Thoracic aorta (tissue), 2 donors: ENCODE data around the gene UTY. TPM values are rescaled to one million over a fixed set of nuclear protein-coding genes. Genes with fewer than 3 reads are reported as not detected.

Experiments used
- ATAC-seq: fragments of 150-250 bp; one replicate; pipeline ENCODE4 v1.8.0; 2017; ENCODE audit warnings: low read depth; ENCODE audit not compliant: insufficient number of reproducible peaks, low FRiP score
- DNase-seq: peaks from one replicate; pipeline ENCODE4 v3.0.0-alpha.2; 2020; ENCODE audit warnings: low spot score
- H3K27ac ChIP-seq, 2 donors: fragments of 200-600 bp; sonication (generic); 1 replicate in 1 of 2; 2 replicates in 1 of 2; pipeline ENCODE4 v1.5.1; 2016; ENCODE audit warnings: mild to moderate bottlenecking in 2 of 2, moderate library complexity in 2 of 2
- H3K27me3 ChIP-seq: fragments of 200-600 bp; sonication (generic); replicated peaks from 2 replicates; pipeline ENCODE4 v1.6.0; 2016; ENCODE audit warnings: mild to moderate bottlenecking; ENCODE audit not compliant: insufficient read depth
- H3K36me3 ChIP-seq: fragments of 200-600 bp; sonication (generic); one replicate; pipeline ENCODE4 v1.5.1; 2016
- H3K4me1 ChIP-seq, 2 donors: fragments of 200-600 bp; sonication (generic); 1 replicate in 1 of 2; 2 replicates in 1 of 2; pipeline versions ENCODE4 v1.5.1 to v1.6.0; 2016; ENCODE audit warnings: low read depth in 2 of 2, mild to moderate bottlenecking in 1 of 2; ENCODE audit not compliant: control insufficient read depth in 1 of 2
- H3K4me3 ChIP-seq: fragments of 200-600 bp; sonication (generic); 2 replicates; pipeline ENCODE4 v1.5.1; 2016; ENCODE audit warnings: mild to moderate bottlenecking
- H3K9me3 ChIP-seq: fragments of 200-600 bp; sonication (generic); 2 replicates; pipeline ENCODE4 v1.5.1; 2016
- CTCF ChIP-seq: fragments of 200-600 bp; sonication (generic); IDR thresholded peaks from one replicate; pipeline ENCODE4 v1.5.1; 2019; ENCODE audit warnings: antibody characterized with exemption
- total RNA-seq, 2 donors: library from RNA; depleted of rRNA; stranded (reverse); fragments of >200 nt; gene quantifications; one replicate each; pipeline versions ENCODE4 v1.1.0 to v1.2.3, GENCODE V29; 2016

The UTY gene
- total RNA-seq, 2 donors from 2014 or later = 20.3 to 58.1 TPM

GRCh38 chrY:13307959-13308358 lies 171.9 kb downstream of the UTY start:
- Histone ChIP-seq H3K27me3 (no peaks in the 10 kb centered on the region), H3K27ac (no peak overlapping the region), H3K36me3 (no peaks in the 10 kb centered on the region), H3K4me1 (no peaks in the 10 kb centered on the region), H3K9me3 (no peaks in the 10 kb centered on the region), H3K4me3 (no peak overlapping the region)
- TF ChIP-seq CTCF = no peak
- DNase-seq (no peak), ATAC-seq (no peak)

DNA sequence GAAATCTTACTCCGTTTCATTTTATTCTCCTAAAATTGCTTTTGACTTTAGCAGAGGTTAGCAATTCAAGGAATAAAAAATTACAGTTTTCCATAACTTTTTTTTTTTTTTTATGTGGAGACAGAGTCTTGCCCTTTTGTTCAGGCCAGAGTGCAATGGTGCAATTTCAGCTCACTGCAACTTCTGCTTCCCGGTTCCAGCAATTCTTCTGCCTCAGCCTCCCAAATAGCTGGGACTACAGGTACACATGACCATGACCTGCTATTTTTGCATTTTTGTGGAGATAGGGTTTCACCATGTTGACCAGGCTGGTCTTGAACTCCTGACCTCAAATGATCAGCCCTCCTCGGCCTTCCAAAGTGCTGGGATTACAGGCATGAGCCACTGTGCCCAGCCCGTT lies 179.0 kb downstream of the UTY start:
- Histone ChIP-seq H3K36me3 (no peaks in the 10 kb centered on the region), H3K4me3 (no peak overlapping the region), H3K27me3 (no peaks in the 10 kb centered on the region), H3K27ac (no peak overlapping the region), H3K9me3 (no peaks in the 10 kb centered on the region), H3K4me1 (no peaks in the 10 kb centered on the region)
- no peak for TF ChIP-seq CTCF
- DNase-seq (no peak), ATAC-seq (no peak)

GRCh38 chrY:13299411-13299810 lies 180.4 kb downstream of the UTY start:
- DNase-seq (no peak), ATAC-seq (no peak)
- no peak for TF ChIP-seq CTCF
- H3K9me3 ChIP-seq = no peaks in the 10 kb centered on the region
- H3K27ac ChIP-seq = no peak overlapping the region
- no peaks in the 10 kb centered on the region for H3K36me3 ChIP-seq
- H3K4me1 ChIP-seq = no peaks in the 10 kb centered on the region
- no peak overlapping the region for H3K4me3 ChIP-seq
- no peaks in the 10 kb centered on the region for H3K27me3 ChIP-seq

GRCh38 chrY:13296176-13296890 lies 183.5 kb downstream of the UTY start:
- ATAC-seq (no peak), DNase-seq (no peak)
- H3K9me3 ChIP-seq = no peaks in the 10 kb centered on the region
- H3K4me1 ChIP-seq = no peaks in the 10 kb centered on the region
- no peaks in the 10 kb centered on the region for H3K36me3 ChIP-seq
- H3K4me3 ChIP-seq = no peak overlapping the region
- TF ChIP-seq CTCF = no peak
- no peak overlapping the region for H3K27ac ChIP-seq
- H3K27me3 ChIP-seq = no peaks in the 10 kb centered on the region

DNA sequence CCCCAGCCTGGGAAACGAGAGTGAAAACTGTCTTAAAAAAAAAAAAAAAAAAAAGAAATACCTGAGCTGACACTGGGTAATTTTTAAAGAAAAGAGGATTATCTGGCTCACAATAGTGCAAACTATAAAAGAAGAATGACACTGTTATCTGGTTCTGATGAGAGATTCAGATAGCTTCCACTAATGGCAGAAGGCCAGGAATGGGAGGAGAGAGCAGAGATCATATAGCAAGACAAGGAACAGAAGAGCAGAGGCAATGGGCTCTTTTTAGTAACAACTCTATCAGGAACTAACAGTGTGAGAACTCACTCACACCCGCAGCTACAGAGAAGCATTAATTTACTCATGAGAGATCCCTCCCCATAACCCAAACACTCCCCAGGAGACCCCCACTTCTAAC lies 184.8 kb downstream of the UTY start:
- Histone ChIP-seq H3K9me3 (no peaks in the 10 kb centered on the region), H3K4me1 (no peaks in the 10 kb centered on the region), H3K27me3 (no peaks in the 10 kb centered on the region), H3K27ac (no peak overlapping the region), H3K4me3 (no peak overlapping the region), H3K36me3 (no peaks in the 10 kb centered on the region)
- ATAC-seq (no peak), DNase-seq (no peak)
- TF ChIP-seq CTCF = no peak
